Activated naive CD4-positive, alpha-beta T cell treated with anti-CD3 and anti-CD28 coated beads for 36 hours (primary cell): Measurements from ENCODE around the gene IKZF3. TPM values are rescaled to one million over a fixed set of nuclear protein-coding genes. Genes with fewer than 3 reads are reported as not detected.
"Not testable (repeated sequence)": the region's sequence is repeated elsewhere in the genome, so short reads cannot be mapped to it uniquely, and the experiment has no call there.

Source experiments
- CTCF ChIA-PET: fragments of 350-600 bp; sonication (Branson Sonifier 250); formaldehyde crosslinking; loops from one replicate; lab custom pipeline; 2021; ENCODE audit warnings: antibody characterized with exemption; lab: Charles Lee
- DNase-seq: peaks from one replicate; pipeline ENCODE4 v3.0.0-alpha.2; 2020
- H3K27ac Mint-ChIP-seq: one replicate; pipeline ENCODE4 v1.8.0; 2021; ENCODE audit warnings: mild to moderate bottlenecking, mixed read lengths
- H3K27me3 Mint-ChIP-seq: one replicate; pipeline ENCODE4 v1.8.0; 2021; ENCODE audit warnings: low read depth, mixed read lengths
- H3K36me3 Mint-ChIP-seq: one replicate; pipeline ENCODE4 v1.8.0; 2021; ENCODE audit warnings: low read depth, mixed read lengths
- H3K4me1 Mint-ChIP-seq: one replicate; pipeline ENCODE4 v1.8.0; 2021; ENCODE audit warnings: low read depth, mixed read lengths
- H3K4me3 Mint-ChIP-seq: one replicate; pipeline ENCODE4 v1.8.0; 2021; ENCODE audit warnings: mild to moderate bottlenecking, moderate library complexity, mixed read lengths
- H3K9me3 Mint-ChIP-seq: one replicate; pipeline ENCODE4 v1.8.0; 2021; ENCODE audit warnings: mixed read lengths
- intact Hi-C: fragments of 100-400 bp; cut with micrococcal nuclease; formaldehyde crosslinking; loops from one replicate; pipeline ENCODE4 v1.15.1; 2023
- total RNA-seq, 2 experiments: library from RNA; stranded (reverse); gene quantifications; one replicate each; pipeline ENCODE4 v1.2.3, GENCODE V29; 2021

IKZF3 gene
- total RNA-seq, 2 experiments from 2014 or later, result 34.2 to 36.1 TPM

GRCh38 chr17:39729280-39729851, 134.7 kb downstream of the IKZF3 start:
- Mint-ChIP-seq H3K27me3 (no peaks in the 10 kb centered on the region), H3K4me1 (peaks cover 14% of the 10 kb centered on the region), H3K9me3 (no peaks in the 10 kb centered on the region), H3K36me3 (peaks cover 6% of the 10 kb centered on the region), H3K27ac (peak overlapping the region; percentile 84), H3K4me3 (peak overlapping the region; percentile 87)
- intact Hi-C loops, result no loop called here
- CTCF ChIA-PET, result interaction anchor here (0.6 to 3.1 kb wide), 19 partner anchors 7 to 197 kb away, joined by 3 to 15 read pairs (median 5); partner anchors contain the start of gene PNMT
- DNase-seq, result no peak

DNA sequence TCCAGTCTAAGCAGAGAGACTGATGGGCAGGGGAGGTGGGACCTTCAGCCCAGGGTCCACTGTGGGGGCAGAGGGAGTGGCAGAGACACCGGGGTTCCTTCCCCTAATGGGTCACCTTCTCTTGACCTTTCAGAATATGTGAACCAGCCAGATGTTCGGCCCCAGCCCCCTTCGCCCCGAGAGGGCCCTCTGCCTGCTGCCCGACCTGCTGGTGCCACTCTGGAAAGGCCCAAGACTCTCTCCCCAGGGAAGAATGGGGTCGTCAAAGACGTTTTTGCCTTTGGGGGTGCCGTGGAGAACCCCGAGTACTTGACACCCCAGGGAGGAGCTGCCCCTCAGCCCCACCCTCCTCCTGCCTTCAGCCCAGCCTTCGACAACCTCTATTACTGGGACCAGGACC, 136.6 kb downstream of the IKZF3 start:
- H3K4me1 Mint-ChIP-seq, result peaks cover 14% of the 10 kb centered on the region
- DNase-seq, result no peak
- H3K36me3 Mint-ChIP-seq, result peaks cover 6% of the 10 kb centered on the region
- no peaks in the 10 kb centered on the region for H3K9me3 Mint-ChIP-seq
- CTCF ChIA-PET, result no interaction called here
- intact Hi-C loops, result no loop called here
- no peak overlapping the region for H3K4me3 Mint-ChIP-seq
- no peak overlapping the region for H3K27ac Mint-ChIP-seq
- H3K27me3 Mint-ChIP-seq, result no peaks in the 10 kb centered on the region

DNA sequence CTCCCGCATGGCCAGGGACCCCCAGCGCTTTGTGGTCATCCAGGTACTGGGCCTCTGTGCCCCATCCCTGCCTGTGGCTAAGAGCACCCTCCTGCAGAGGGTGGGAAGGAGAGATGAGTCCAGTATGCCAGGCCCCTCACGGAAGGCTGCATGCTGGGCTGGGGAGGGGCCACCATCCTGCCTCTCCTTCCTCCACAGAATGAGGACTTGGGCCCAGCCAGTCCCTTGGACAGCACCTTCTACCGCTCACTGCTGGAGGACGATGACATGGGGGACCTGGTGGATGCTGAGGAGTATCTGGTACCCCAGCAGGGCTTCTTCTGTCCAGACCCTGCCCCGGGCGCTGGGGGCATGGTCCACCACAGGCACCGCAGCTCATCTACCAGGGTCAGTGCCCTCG, 137.5 kb downstream of the IKZF3 start:
- CTCF ChIA-PET, result interaction anchor here (0.5 kb wide), 1 partner anchor 417 kb away, joined by 3 read pairs; no protein-coding TSS in a partner anchor
- H3K36me3 Mint-ChIP-seq, result peaks cover 6% of the 10 kb centered on the region
- intact Hi-C loops, result no loop called here
- peaks cover 14% of the 10 kb centered on the region for H3K4me1 Mint-ChIP-seq
- H3K27ac Mint-ChIP-seq, result no peak overlapping the region
- no peaks in the 10 kb centered on the region for H3K9me3 Mint-ChIP-seq
- no peak overlapping the region for H3K4me3 Mint-ChIP-seq
- H3K27me3 Mint-ChIP-seq, result no peaks in the 10 kb centered on the region
- no peak for DNase-seq

DNA sequence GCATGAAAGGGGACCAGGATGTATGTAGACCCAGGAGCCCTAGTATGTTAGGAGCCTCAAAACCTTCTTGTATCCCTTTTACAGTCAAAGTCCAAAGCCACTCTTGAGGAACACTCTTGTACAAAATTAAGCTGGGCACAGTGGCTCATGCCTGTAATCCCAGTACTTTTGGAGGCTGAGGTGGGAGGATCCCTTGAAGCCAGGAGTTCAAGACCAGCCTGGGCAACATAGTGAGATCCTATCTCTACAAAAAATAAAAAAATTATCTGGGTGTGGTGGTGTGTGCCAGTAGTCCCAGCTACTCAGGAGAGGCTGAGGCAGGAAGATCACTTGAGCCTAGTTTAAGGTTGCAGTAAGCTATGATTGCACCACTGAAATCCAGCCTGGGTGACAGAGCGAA, 138.2 kb downstream of the IKZF3 start:
- H3K9me3 Mint-ChIP-seq, H3K27me3 Mint-ChIP-seq, H3K4me3 Mint-ChIP-seq, H3K36me3 Mint-ChIP-seq, CTCF ChIA-PET, intact Hi-C loops, H3K27ac Mint-ChIP-seq, DNase-seq: not testable (repeated sequence)
- peaks cover 14% of the 10 kb centered on the region for H3K4me1 Mint-ChIP-seq

- H3K4me3 Mint-ChIP-seq, result no peak overlapping the region
- CTCF ChIA-PET, result no interaction called here
- DNase-seq, result no peak
- peaks cover 6% of the 10 kb centered on the region for H3K36me3 Mint-ChIP-seq
- H3K27me3 Mint-ChIP-seq, result no peaks in the 10 kb centered on the region
- H3K27ac Mint-ChIP-seq, result no peak overlapping the region
- intact Hi-C loops, result no loop called here
- peaks cover 12% of the 10 kb centered on the region for H3K4me1 Mint-ChIP-seq
- H3K9me3 Mint-ChIP-seq, result no peaks in the 10 kb centered on the region
Observed at GRCh38 chr17:39724731-39725130, 139.4 kb downstream of the IKZF3 start.

- Mint-ChIP-seq H3K9me3 (no peaks in the 10 kb centered on the region), H3K4me1 (no peaks in the 10 kb centered on the region), H3K36me3 (peaks cover 2% of the 10 kb centered on the region), H3K27ac (no peak overlapping the region), H3K4me3 (no peak overlapping the region), H3K27me3 (no peaks in the 10 kb centered on the region)
- intact Hi-C loops, result no loop called here
- DNase-seq, result no peak
- CTCF ChIA-PET, result no interaction called here
Observed at GRCh38 chr17:39722965-39723848, 140.9 kb downstream of the IKZF3 start.

GRCh38 chr17:39722104-39722503, 142.0 kb downstream of the IKZF3 start:
- H3K27ac Mint-ChIP-seq, result no peak overlapping the region
- intact Hi-C loops, result no loop called here

GRCh38 chr17:39719563-39720355, 144.4 kb downstream of the IKZF3 start:
- no peaks in the 10 kb centered on the region for H3K27me3 Mint-ChIP-seq
- no peaks in the 10 kb centered on the region for H3K36me3 Mint-ChIP-seq
- no peak for DNase-seq
- CTCF ChIA-PET, result interaction anchor here (0.6 to 1.3 kb wide), 2 partner anchors 10 to 97 kb away, joined by 3 to 4 read pairs; no protein-coding TSS in a partner anchor
- H3K4me3 Mint-ChIP-seq, result no peak overlapping the region
- intact Hi-C loops, result no loop called here
- no peaks in the 10 kb centered on the region for H3K9me3 Mint-ChIP-seq
- no peak overlapping the region for H3K27ac Mint-ChIP-seq
- H3K4me1 Mint-ChIP-seq, result no peaks in the 10 kb centered on the region

More at GRCh38 chr17:39722104-39722503, 142.0 kb downstream of the IKZF3 start:
- Mint-ChIP-seq H3K27me3 (no peaks in the 10 kb centered on the region), H3K4me3 (no peak overlapping the region), H3K36me3 (peaks cover 2% of the 10 kb centered on the region), H3K9me3 (no peaks in the 10 kb centered on the region), H3K4me1 (no peaks in the 10 kb centered on the region)
- CTCF ChIA-PET, result interaction anchor here (0.8 kb wide), 1 partner anchor 8 kb away, joined by 3 read pairs; the partner anchor contains the start of gene MIEN1
- DNase-seq, result no peak

GRCh38 chr17:39717660-39718059, 146.5 kb downstream of the IKZF3 start:
- CTCF ChIA-PET, result no interaction called here
- Mint-ChIP-seq H3K27me3 (no peaks in the 10 kb centered on the region), H3K4me1 (no peaks in the 10 kb centered on the region), H3K9me3 (no peaks in the 10 kb centered on the region), H3K4me3 (no peak overlapping the region), H3K36me3 (no peaks in the 10 kb centered on the region), H3K27ac (no peak overlapping the region)
- intact Hi-C loops, result no loop called here
- no peak for DNase-seq

GRCh38 chr17:39716879-39717536, 147.1 kb downstream of the IKZF3 start:
- DNase-seq, result no peak
- CTCF ChIA-PET, result interaction anchor here (2.1 kb wide), 1 partner anchor 13 kb away, joined by 6 read pairs; the partner anchor contains the start of gene MIEN1
- Mint-ChIP-seq H3K36me3 (no peaks in the 10 kb centered on the region), H3K4me3 (no peak overlapping the region), H3K9me3 (no peaks in the 10 kb centered on the region), H3K27me3 (no peaks in the 10 kb centered on the region), H3K4me1 (no peaks in the 10 kb centered on the region), H3K27ac (no peak overlapping the region)
- intact Hi-C loops, result no loop called here

GRCh38 chr17:39716073-39716818, 147.9 kb downstream of the IKZF3 start:
- Mint-ChIP-seq H3K9me3 (no peaks in the 10 kb centered on the region), H3K4me3 (no peak overlapping the region), H3K4me1 (no peaks in the 10 kb centered on the region), H3K27ac (no peak overlapping the region), H3K36me3 (no peaks in the 10 kb centered on the region), H3K27me3 (no peaks in the 10 kb centered on the region)
- CTCF ChIA-PET, result interaction anchor here (2.1 kb wide), 1 partner anchor 14 kb away, joined by 6 read pairs; the partner anchor contains the start of gene MIEN1
- no peak for DNase-seq
- intact Hi-C loops, result no loop called here
